Measurements from ENCODE around the gene CCNY.

- TF ChIP-seq, protein P1, sequence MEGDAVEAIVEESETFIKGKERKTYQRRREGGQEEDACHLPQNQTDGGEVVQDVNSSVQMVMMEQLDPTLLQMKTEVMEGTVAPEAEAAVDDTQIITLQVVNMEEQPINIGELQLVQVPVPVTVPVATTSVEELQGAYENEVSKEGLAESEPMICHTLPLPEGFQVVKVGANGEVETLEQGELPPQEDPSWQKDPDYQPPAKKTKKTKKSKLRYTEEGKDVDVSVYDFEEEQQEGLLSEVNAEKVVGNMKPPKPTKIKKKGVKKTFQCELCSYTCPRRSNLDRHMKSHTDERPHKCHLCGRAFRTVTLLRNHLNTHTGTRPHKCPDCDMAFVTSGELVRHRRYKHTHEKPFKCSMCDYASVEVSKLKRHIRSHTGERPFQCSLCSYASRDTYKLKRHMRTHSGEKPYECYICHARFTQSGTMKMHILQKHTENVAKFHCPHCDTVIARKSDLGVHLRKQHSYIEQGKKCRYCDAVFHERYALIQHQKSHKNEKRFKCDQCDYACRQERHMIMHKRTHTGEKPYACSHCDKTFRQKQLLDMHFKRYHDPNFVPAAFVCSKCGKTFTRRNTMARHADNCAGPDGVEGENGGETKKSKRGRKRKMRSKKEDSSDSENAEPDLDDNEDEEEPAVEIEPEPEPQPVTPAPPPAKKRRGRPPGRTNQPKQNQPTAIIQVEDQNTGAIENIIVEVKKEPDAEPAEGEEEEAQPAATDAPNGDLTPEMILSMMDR (IDR thresholded peaks at IDR 0.05) = no peak
- TF ChIP-seq REST (IDR thresholded peaks at IDR 0.05; ENCODE audit: insufficient read depth in 1 of 2, low read depth in 2 of 2, low read length in 1 of 2) = no peak
Observed at GRCh38 chr10:35398355-35398754, 62.0 kb downstream of the CCNY start.

All from Panc1 (cell line).